GM12891 (cell line): Measurements from ENCODE around the gene CACNA2D1.

ENCODE experiments used
- DNase-seq: peaks from one replicate; pipeline ENCODE4 v3.0.0; 2011; ENCODE audit warnings: low spot score; ENCODE audit not compliant: insufficient read length
- FAIRE-seq: peaks from 2 replicates; lab custom pipeline; 2011; peaks lifted over from hg19 to GRCh38; lab: Jason Lieb, UNC
- PAX5 ChIP-seq: IDR thresholded peaks from 2 replicates; pipeline ENCODE4 v1.6.1; 2011; ENCODE audit warnings: low read length, moderate library complexity, mild to moderate bottlenecking; ENCODE audit not compliant: insufficient read depth, severe bottlenecking
- POLR2A ChIP-seq: IDR thresholded peaks from 2 replicates; pipeline ENCODE4 v1.6.1; 2011; ENCODE audit warnings: low read depth, low read length, control low read depth
- POLR2AphosphoS5 ChIP-seq: IDR thresholded peaks from 2 replicates; pipeline ENCODE4 v1.6.1; 2011; ENCODE audit warnings: low read depth, low read length, control low read depth
- POU2F2 ChIP-seq: IDR thresholded peaks from 2 replicates; pipeline ENCODE4 v1.6.1; 2011; ENCODE audit warnings: low read depth, mild to moderate bottlenecking, control low read depth, low read length, moderate library complexity
- SPI1 ChIP-seq: IDR thresholded peaks from 2 replicates; pipeline ENCODE4 v1.6.1; 2011; ENCODE audit warnings: low read depth, low read length, control low read depth
- TAF1 ChIP-seq: IDR thresholded peaks from 2 replicates; pipeline ENCODE4 v1.6.1; 2011; ENCODE audit warnings: low read depth, low read length, control low read depth

Gene CACNA2D1

DNA sequence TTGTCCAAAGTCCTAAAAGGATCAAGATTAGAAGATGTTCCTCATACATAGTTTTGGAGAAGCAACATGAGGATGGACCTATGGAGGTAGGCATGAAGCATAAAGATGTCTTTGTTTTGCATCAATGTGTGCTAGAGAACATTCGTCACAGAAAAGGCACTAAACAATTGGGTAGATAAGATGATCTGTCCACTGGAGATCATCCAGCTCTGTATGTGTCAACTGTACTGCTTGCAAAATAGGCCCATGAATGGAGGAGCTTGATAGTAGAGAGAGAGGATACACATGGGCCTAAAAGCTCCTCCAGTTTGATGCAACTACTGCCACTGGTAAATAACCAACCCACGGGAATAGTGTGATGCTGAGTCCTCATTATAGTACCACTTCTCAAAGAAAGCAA lies 387.3 kb downstream of the CACNA2D1 start:
- FAIRE-seq (no peak), DNase-seq (no peak)
- TF ChIP-seq POU2F2 = no peak
- no peak for TF ChIP-seq TAF1
- TF ChIP-seq SPI1 = no peak
- no peak for TF ChIP-seq POLR2A
- no peak for TF ChIP-seq POLR2AphosphoS5
- TF ChIP-seq PAX5 = no peak

DNA sequence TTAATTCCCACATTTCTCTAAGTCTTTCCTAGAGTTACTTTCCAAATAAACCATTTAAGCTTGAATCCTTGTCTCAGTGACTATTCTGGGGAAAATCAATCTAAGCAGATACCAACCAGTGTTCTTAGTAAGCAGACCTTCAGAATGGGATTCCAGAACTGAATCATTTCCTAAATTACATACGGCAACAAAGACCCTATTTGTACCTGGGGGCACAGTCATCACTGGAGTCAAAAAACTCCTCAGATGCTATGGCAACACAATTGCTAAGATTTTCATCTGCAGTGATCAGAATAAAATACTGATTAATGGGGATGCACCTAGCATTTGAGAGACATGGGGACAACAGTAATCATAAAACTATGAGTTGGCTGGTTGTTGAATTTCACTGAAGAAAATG lies 389.0 kb downstream of the CACNA2D1 start:
- FAIRE-seq = no peak
- DNase-seq = no peak
- TF ChIP-seq SPI1 (no peak), POLR2AphosphoS5 (no peak), TAF1 (no peak), PAX5 (no peak)

DNA sequence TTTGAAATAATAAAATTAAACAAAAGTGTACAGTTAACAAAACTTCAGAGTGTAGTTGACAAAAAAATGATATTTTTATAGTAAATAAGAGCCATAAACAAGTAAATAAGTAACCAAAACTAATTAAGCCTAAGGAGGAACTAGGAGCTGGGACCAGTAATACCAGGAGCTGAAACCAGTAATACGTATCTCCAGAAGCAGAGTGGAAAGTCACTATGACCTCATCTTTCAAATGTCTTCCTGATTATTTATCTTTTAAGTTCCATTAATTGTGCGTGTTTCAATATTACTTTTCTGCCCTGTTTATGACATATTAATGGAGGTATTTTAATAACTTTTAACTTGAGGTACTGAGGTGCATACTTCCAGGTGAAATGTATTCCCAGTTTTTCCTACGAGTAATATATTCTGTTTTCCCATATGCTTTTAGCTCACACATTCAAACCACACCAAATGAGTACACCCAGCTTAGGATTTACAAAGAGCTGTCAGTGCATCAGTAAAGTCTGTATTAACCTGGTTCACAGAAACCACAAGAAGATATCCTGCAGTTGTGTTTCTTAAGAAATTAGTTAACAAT lies 390.0 kb downstream of the CACNA2D1 start:
- DNase-seq (no peak), FAIRE-seq (no peak)
- no peak for TF ChIP-seq TAF1
- TF ChIP-seq POLR2A = no peak
- no peak for TF ChIP-seq POU2F2
- TF ChIP-seq SPI1 = no peak; the same call in 1 of the 2 replicates
- no peak for TF ChIP-seq PAX5
- TF ChIP-seq POLR2AphosphoS5 = no peak

DNA sequence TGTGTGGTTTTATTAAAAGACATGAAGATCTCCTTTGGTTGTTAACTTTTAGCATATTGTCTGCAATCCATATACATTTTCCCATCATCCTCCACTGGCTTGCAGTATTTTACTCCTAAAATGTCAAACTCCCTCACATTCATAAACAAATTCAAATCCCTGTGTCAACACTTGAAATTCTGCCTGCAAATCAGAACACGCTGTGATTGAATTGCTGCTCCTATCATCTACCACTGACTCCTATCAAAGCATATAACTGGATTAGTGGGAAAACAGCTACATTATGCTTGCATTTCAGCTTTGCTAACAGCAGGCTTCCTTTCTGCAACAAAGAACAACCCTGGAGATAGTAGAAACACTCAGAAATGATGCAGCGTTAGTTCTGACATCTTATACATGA lies 392.0 kb downstream of the CACNA2D1 start:
- FAIRE-seq (no peak), DNase-seq (no peak)
- no peak for TF ChIP-seq SPI1
- TF ChIP-seq POLR2A = no peak
- no peak for TF ChIP-seq POU2F2
- TF ChIP-seq TAF1 = no peak
- no peak for TF ChIP-seq PAX5
- no peak for TF ChIP-seq POLR2AphosphoS5

DNA sequence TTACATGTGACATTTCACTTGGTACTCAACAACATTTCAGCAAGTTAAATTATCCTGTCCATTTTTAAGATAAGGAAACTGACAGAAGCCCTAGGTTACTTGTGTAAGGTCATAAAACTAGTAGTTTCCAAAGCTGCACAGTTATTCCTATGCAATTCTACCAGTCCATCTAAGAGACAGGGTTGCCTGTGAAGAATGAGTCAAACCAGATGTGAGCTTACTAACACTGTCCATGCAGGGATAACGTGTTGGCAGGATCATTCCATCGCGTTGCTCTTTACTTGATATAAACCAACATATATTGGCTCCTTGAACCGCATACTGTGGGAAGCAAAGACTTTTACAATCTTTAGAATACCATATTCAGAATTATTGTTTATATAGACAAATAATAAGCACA lies 392.8 kb downstream of the CACNA2D1 start:
- FAIRE-seq (no peak), DNase-seq (no peak)
- TF ChIP-seq POLR2AphosphoS5 (no peak), SPI1 (no peak), POLR2A (no peak), TAF1 (no peak), POU2F2 (no peak), PAX5 (no peak)

DNA sequence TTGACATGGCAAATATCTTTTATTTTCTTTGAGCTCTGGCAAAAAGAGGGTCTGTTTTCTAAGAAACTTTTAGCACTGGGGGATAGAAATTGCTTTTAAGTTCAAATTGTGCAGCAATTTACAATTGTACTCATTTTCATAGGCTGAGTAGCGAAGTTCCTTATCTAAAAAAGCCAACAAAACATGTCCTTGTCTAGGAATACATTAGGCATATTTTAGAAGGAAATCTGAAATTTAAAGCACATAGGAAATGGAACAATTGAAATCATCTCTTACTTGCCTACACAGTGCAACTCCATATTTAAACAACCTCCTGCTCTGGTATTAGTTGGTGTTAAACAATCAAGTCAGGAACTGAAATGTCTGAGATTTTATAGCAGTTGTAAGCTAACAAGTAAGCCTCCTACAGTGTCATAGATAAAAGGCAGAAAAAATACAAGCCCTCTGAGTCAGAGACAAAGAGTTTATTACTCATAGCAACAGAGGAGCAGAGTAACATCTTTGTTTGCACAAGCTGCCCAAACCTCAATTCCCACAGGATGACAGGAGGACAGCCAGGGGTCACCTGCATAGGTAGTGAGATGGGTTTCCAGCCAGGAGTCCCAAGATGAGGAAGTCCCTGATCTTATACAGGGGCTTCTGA lies 393.6 kb downstream of the CACNA2D1 start:
- no peak for DNase-seq
- no peak for FAIRE-seq
- no peak for TF ChIP-seq POLR2A
- no peak for TF ChIP-seq SPI1
- TF ChIP-seq PAX5 = no peak
- no peak for TF ChIP-seq POU2F2
- no peak for TF ChIP-seq TAF1
- no peak for TF ChIP-seq POLR2AphosphoS5

DNA sequence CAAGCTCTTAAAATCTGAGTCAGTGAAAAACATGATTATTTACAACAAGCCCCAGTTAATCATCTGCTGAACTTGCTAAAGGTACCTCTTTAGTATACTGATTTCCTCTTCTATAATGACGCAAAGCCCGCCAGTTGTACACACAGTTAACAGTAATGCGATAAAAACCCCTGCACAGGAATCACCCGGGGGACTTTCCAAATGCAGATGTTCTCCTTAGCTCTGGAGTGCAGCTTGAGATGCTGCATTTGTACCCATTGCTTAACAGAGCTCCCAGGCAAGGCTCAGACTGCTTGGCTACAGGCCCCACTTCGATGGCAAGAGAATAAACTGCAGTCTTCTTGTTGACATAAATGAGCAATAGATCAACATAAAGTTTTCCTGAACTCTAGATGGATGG lies 394.1 kb downstream of the CACNA2D1 start:
- no peak for FAIRE-seq
- DNase-seq = no peak

DNA sequence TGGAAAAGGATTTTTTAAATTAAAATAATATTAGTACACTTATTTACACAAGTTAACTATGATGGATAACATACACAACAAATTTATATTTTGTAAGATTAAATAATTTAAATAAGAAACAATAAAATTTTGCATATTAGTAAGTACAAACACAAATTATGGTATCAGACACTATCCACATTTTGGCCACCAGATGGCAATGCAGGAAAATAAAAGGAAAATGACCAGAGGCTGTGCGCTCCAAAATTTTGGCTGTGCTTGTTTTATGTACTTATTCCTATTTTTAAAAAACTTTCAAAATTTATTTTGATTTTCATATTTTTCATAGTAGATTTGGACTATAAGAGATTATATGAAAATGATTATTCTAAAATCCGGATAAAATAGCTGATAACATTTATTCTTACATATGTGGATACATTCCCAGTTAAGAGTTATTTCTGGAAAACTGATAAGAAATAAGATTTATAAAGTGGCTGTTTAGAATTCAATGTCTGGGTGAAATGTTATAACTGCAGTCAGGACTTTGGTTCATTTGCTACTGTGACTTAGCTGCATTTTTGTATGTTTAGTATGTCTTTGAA lies 399.0 kb downstream of the CACNA2D1 start:
- DNase-seq (no peak), FAIRE-seq (no peak)
- no peak for TF ChIP-seq POLR2A
- TF ChIP-seq POLR2AphosphoS5 = no peak
- no peak for TF ChIP-seq POU2F2
- no peak for TF ChIP-seq SPI1
- no peak for TF ChIP-seq TAF1
- TF ChIP-seq PAX5 = no peak

More for the DNA sequence above, 394.1 kb downstream of the CACNA2D1 start:
- TF ChIP-seq SPI1 (no peak), POLR2A (no peak), POU2F2 (no peak), PAX5 (no peak), TAF1 (no peak), POLR2AphosphoS5 (no peak)

DNA sequence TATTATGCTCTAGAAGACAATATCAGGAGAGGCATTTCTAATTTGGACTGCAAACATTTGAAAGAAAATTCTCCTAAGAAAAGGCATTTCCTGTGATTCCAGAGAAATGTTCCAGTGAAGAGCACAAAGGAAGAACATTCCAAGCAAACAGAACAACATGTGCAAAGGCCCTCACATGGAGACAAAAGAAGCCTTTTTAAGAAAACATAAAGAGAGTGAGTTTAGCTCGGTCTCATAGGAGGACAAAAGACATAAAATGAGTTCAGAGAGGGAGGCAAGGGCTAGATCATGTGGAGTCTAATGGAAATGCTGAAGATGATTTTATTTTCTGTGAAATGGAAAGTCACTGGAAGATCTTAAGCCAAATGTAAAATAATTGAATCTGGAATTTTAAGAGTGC lies 404.0 kb downstream of the CACNA2D1 start:
- TF ChIP-seq POLR2AphosphoS5 (no peak), TAF1 (no peak), SPI1 (no peak), POU2F2 (no peak), POLR2A (no peak), PAX5 (no peak)
- DNase-seq (no peak), FAIRE-seq (no peak)
